OCI-LY1 (cell line): Measurements from ENCODE around the gene MATN3.

Experiments used
- H2AFZ ChIP-seq: fragments of 200-600 bp; sonication (generic), shearing (Covaris generic); 2 replicates; pipeline ENCODE4 v1.6.0; 2014; ENCODE audit warnings: antibody characterized with exemption, mild to moderate bottlenecking, low read length
- H3F3A ChIP-seq: fragments of 200-600 bp; sonication (generic), shearing (Covaris generic); 2 replicates; pipeline ENCODE4 v1.6.0; 2014; ENCODE audit warnings: mild to moderate bottlenecking, antibody characterized with exemption, low read length, moderate library complexity; ENCODE audit not compliant: insufficient read depth
- H3K27ac ChIP-seq: fragments of 200-600 bp; sonication (generic); 2 replicates; pipeline ENCODE4 v1.5.1; 2014; ENCODE audit warnings: low read length, mixed run types, mild to moderate bottlenecking, low read depth; ENCODE audit not compliant: poor library complexity, severe bottlenecking
- H3K27me3 ChIP-seq: fragments of 200-600 bp; sonication (generic); 2 replicates; pipeline ENCODE4 v1.6.0; 2014; ENCODE audit warnings: antibody characterized with exemption, mild to moderate bottlenecking, low read length, moderate library complexity; ENCODE audit not compliant: insufficient read depth
- H3K36me3 ChIP-seq: fragments of 200-600 bp; sonication (generic); 2 replicates; pipeline ENCODE4 v1.6.1; 2014; ENCODE audit warnings: mild to moderate bottlenecking, antibody characterized with exemption, low read length, moderate library complexity, mixed read lengths; ENCODE audit not compliant: insufficient read depth
- H3K4me1 ChIP-seq: fragments of 200-600 bp; sonication (generic); 2 replicates; pipeline ENCODE4 v1.5.1; 2014; ENCODE audit warnings: mild to moderate bottlenecking, low read length, moderate library complexity; ENCODE audit not compliant: insufficient read depth, severe bottlenecking
- H3K4me2 ChIP-seq: fragments of 200-600 bp; sonication (generic), shearing (Covaris generic); 2 replicates; pipeline ENCODE4 v1.6.1; 2014; ENCODE audit warnings: low read length
- H3K4me3 ChIP-seq: fragments of 200-600 bp; sonication (generic); 2 replicates; pipeline ENCODE4 v1.5.1; 2014; ENCODE audit warnings: low read length, low read depth, mild to moderate bottlenecking, mixed read lengths; ENCODE audit not compliant: poor library complexity, severe bottlenecking
- H3K79me2 ChIP-seq: fragments of 200-600 bp; shearing (Covaris generic); 2 replicates; pipeline ENCODE4 v1.6.1; 2016; ENCODE audit warnings: mixed run types, low read length, mixed read lengths; ENCODE audit not compliant: insufficient read depth
- H3K9ac ChIP-seq: fragments of 200-600 bp; sonication (generic), shearing (Covaris generic); 2 replicates; pipeline ENCODE4 v1.6.1; 2014; ENCODE audit warnings: mild to moderate bottlenecking, low read length, mixed read lengths
- H3K9me2 ChIP-seq: fragments of 200-600 bp; sonication (generic), shearing (Covaris generic); 2 replicates; pipeline ENCODE4 v1.6.1; 2014; ENCODE audit warnings: low read depth, mild to moderate bottlenecking, low read length, mixed read lengths
- H3K9me3 ChIP-seq: fragments of 200-600 bp; shearing (Covaris generic); 2 replicates; pipeline ENCODE4 v1.6.1; 2014; ENCODE audit warnings: low read length, mixed read lengths
- H4K20me1 ChIP-seq: fragments of 200-600 bp; sonication (generic), shearing (Covaris generic); 2 replicates; pipeline ENCODE4 v1.6.0; 2016; ENCODE audit warnings: mild to moderate bottlenecking, low read length; ENCODE audit not compliant: insufficient read depth
- EZH2 ChIP-seq: fragments of 200-600 bp; sonication (generic), shearing (Covaris generic); IDR thresholded peaks from 2 replicates; pipeline ENCODE4 v1.8.0; 2017; ENCODE audit warnings: borderline replicate concordance, mixed run types, mild to moderate bottlenecking, antibody characterized with exemption, low read length, moderate library complexity, mixed read lengths
- TF ChIP-seq, protein P1 (sequence below): fragments of 200-600 bp; sonication (generic), shearing (Covaris generic); IDR thresholded peaks from 2 replicates; pipeline ENCODE4 v1.5.1; 2017; ENCODE audit warnings: mild to moderate bottlenecking, antibody characterized with exemption, low read length, moderate library complexity, mixed read lengths

Gene MATN3

DNA sequence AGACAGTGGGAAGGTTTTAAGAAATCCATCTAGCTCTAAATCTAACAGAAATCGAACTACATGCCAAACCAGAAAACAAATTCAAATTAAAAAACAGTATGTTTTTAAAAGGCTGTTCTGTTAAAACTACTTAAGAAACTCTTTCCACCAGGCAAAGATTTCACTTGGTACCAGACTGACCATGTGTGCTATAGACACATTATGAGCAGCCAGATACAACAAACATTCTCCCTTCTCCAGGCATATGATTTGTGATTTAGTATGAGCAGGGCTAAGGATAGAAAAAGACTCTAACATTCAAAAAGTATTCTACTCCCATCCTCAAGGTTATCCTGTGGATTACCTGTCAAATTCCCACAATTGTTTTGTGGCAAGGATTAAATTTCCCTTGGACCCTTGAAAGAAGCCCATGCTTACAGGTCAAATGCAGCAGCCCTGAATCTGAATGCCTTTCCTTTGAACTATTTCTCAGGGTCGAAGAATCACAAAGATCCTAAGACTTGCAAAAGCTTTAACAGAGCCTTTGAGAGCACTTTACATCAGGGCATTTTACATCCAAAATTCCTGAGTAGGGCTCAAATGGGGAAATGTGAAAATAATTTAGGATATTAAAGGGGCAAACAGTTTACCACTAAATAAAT lies 68.1 kb downstream of the MATN3 start:
- Histone ChIP-seq H3K79me2 (no peaks in the 10 kb centered on the region), H3K9me3 (no peaks in the 10 kb centered on the region), H3F3A (no peaks in the 10 kb centered on the region), H2AFZ (no peak overlapping the region), H3K27me3 (no peaks in the 10 kb centered on the region), H3K36me3 (no peaks in the 10 kb centered on the region), H3K4me2 (no peak overlapping the region), H3K9ac (no peak overlapping the region), H3K4me3 (no peak overlapping the region), H3K4me1 (no peaks in the 10 kb centered on the region), H3K27ac (no peak overlapping the region), H4K20me1 (no peaks in the 10 kb centered on the region), H3K9me2 (no peaks in the 10 kb centered on the region)
- TF ChIP-seq EZH2, result no peak
- TF ChIP-seq, protein P1, sequence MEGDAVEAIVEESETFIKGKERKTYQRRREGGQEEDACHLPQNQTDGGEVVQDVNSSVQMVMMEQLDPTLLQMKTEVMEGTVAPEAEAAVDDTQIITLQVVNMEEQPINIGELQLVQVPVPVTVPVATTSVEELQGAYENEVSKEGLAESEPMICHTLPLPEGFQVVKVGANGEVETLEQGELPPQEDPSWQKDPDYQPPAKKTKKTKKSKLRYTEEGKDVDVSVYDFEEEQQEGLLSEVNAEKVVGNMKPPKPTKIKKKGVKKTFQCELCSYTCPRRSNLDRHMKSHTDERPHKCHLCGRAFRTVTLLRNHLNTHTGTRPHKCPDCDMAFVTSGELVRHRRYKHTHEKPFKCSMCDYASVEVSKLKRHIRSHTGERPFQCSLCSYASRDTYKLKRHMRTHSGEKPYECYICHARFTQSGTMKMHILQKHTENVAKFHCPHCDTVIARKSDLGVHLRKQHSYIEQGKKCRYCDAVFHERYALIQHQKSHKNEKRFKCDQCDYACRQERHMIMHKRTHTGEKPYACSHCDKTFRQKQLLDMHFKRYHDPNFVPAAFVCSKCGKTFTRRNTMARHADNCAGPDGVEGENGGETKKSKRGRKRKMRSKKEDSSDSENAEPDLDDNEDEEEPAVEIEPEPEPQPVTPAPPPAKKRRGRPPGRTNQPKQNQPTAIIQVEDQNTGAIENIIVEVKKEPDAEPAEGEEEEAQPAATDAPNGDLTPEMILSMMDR, result no peak

DNA sequence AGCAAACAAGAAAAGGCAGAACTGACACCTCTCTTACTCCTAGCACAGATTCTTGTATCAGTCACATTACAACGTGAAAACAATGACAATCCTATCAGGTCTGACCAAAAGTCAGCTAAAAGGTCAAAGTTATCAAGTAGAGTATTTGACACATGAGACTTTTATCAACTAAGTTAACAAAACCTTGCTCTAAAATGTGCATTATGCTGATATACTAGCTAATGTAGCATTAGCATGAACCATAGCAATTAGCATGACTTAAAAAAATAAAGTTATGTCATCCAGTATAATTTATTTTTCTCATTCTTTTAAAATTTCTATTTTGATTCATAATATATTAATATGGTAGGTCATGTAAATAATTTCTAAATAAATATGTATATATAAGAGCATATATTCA lies 69.3 kb downstream of the MATN3 start:
- H3K9me2 ChIP-seq, result no peaks in the 10 kb centered on the region
- no peak overlapping the region for H3K9ac ChIP-seq
- H3F3A ChIP-seq, result no peaks in the 10 kb centered on the region
- no peak for TF ChIP-seq EZH2
- TF ChIP-seq, protein P1, result no peak
- H3K36me3 ChIP-seq, result no peaks in the 10 kb centered on the region
- H3K4me3 ChIP-seq, result no peak overlapping the region
- H3K4me1 ChIP-seq, result no peaks in the 10 kb centered on the region
- H2AFZ ChIP-seq, result no peak overlapping the region
- no peak overlapping the region for H3K4me2 ChIP-seq
- H3K27me3 ChIP-seq, result no peaks in the 10 kb centered on the region
- H3K9me3 ChIP-seq, result no peaks in the 10 kb centered on the region
- no peak overlapping the region for H3K27ac ChIP-seq
- no peaks in the 10 kb centered on the region for H3K79me2 ChIP-seq
- H4K20me1 ChIP-seq, result no peaks in the 10 kb centered on the region

- H3K36me3 ChIP-seq, result no peaks in the 10 kb centered on the region
- no peaks in the 10 kb centered on the region for H3K9me3 ChIP-seq
- H3K4me1 ChIP-seq, result no peaks in the 10 kb centered on the region
- no peaks in the 10 kb centered on the region for H3K9me2 ChIP-seq
- no peaks in the 10 kb centered on the region for H3F3A ChIP-seq
- H3K27ac ChIP-seq, result no peak overlapping the region
- H3K4me2 ChIP-seq, result no peak overlapping the region
- no peak for TF ChIP-seq EZH2
- TF ChIP-seq, protein P1, result no peak
- no peak overlapping the region for H2AFZ ChIP-seq
- no peaks in the 10 kb centered on the region for H4K20me1 ChIP-seq
- no peaks in the 10 kb centered on the region for H3K27me3 ChIP-seq
- no peak overlapping the region for H3K4me3 ChIP-seq
- H3K9ac ChIP-seq, result no peak overlapping the region
- no peaks in the 10 kb centered on the region for H3K79me2 ChIP-seq
Observed at GRCh38 chr2:19942199-19942598, 70.3 kb downstream of the MATN3 start.
